Liver (tissue), 3 donors: Measurements from ENCODE around the gene F5.

Experiments used
- EGR1 ChIP-seq, 2 donors: IDR thresholded peaks; 2 replicates each; pipeline ENCODE4 v1.6.1; 2016 to 2018; ENCODE audit warnings: antibody characterized with exemption in 2 of 2, low read depth in 2 of 2
- FOXA1 ChIP-seq: IDR thresholded peaks from 2 replicates; pipeline ENCODE4 v1.6.1; 2016; ENCODE audit warnings: antibody characterized with exemption
- GABPA ChIP-seq, 2 donors: IDR thresholded peaks in 1 of 2; conservative IDR thresholded peaks in 1 of 2; 2 replicates each; pipeline ENCODE4 v1.6.1; 2016; ENCODE audit warnings: antibody characterized with exemption in 2 of 2, mild to moderate bottlenecking in 1 of 2, moderate library complexity in 1 of 2
- JUND ChIP-seq, 2 donors: IDR thresholded peaks; 2 replicates each; pipeline ENCODE4 v1.6.1; 2016; ENCODE audit warnings: antibody characterized with exemption in 2 of 2
- RAD21 ChIP-seq, 2 donors: IDR thresholded peaks; 2 replicates each; pipeline ENCODE4 v1.6.1; 2016; ENCODE audit warnings: antibody characterized with exemption in 2 of 2, mild to moderate bottlenecking in 2 of 2
- SP1 ChIP-seq: IDR thresholded peaks from 2 replicates; pipeline ENCODE4 v1.6.1; 2018; ENCODE audit warnings: antibody characterized with exemption, mild to moderate bottlenecking
- TAF1 ChIP-seq: conservative IDR thresholded peaks from 2 replicates; pipeline ENCODE4 v1.6.1; 2016; ENCODE audit warnings: antibody characterized with exemption, mild to moderate bottlenecking
- YY1 ChIP-seq: IDR thresholded peaks from 2 replicates; pipeline ENCODE4 v1.6.1; 2016; ENCODE audit warnings: antibody characterized with exemption, mild to moderate bottlenecking
- TF ChIP-seq, protein P1 (sequence below): fragments of 150-350 bp; IDR thresholded peaks from 2 replicates; pipeline ENCODE4 v1.5.1; 2017; ENCODE audit warnings: improper control_type of control experiment, low read depth, low read length; ENCODE audit not compliant: missing input control
- TF ChIP-seq, protein P2 (sequence below): IDR thresholded peaks from 2 replicates; pipeline ENCODE4 v1.6.1; 2016; ENCODE audit warnings: antibody characterized with exemption
- TF ChIP-seq, protein P3 (sequence below): IDR thresholded peaks from 2 replicates; pipeline ENCODE4 v1.6.1; 2016; ENCODE audit warnings: antibody characterized with exemption, mild to moderate bottlenecking
- donor health status: healthy.
- donor health status: healthy.

DNA sequence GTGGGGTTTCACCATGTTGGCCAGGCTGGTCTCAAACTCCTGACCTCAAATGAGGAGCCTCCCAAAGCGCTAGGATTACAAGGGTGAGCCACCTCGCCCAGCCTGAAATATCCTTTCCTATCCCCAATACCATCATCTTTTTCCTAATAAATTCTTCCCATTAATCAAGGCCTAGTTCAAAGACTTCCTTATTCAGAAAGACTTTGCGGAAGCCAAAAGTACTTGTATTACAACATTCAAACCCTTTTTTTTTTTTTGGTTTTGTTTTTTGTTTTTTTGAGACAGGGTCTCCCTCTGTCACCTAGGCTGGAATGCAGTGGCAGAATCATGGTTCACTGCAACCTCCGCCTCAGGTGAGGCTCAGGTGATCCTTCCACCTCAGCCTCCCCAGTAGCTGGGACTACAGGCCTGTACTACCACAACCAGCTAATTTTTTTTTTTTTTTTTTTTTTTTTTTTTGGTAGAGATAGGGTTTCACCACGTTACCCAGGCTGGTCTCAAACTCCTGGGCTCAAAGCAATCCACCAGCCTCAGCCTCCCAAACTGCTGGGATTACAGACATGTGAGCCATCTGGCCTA lies 108.1 kb downstream of the F5 start:
- TF ChIP-seq, protein P1, sequence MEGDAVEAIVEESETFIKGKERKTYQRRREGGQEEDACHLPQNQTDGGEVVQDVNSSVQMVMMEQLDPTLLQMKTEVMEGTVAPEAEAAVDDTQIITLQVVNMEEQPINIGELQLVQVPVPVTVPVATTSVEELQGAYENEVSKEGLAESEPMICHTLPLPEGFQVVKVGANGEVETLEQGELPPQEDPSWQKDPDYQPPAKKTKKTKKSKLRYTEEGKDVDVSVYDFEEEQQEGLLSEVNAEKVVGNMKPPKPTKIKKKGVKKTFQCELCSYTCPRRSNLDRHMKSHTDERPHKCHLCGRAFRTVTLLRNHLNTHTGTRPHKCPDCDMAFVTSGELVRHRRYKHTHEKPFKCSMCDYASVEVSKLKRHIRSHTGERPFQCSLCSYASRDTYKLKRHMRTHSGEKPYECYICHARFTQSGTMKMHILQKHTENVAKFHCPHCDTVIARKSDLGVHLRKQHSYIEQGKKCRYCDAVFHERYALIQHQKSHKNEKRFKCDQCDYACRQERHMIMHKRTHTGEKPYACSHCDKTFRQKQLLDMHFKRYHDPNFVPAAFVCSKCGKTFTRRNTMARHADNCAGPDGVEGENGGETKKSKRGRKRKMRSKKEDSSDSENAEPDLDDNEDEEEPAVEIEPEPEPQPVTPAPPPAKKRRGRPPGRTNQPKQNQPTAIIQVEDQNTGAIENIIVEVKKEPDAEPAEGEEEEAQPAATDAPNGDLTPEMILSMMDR: no peak
- TF ChIP-seq, protein P2, sequence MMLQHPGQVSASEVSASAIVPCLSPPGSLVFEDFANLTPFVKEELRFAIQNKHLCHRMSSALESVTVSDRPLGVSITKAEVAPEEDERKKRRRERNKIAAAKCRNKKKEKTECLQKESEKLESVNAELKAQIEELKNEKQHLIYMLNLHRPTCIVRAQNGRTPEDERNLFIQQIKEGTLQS: no peak
- TF ChIP-seq EGR1 (IDR thresholded peaks at IDR 0.05; ENCODE audit: low read depth in 2 of 2): no peak
- no peak for TF ChIP-seq RAD21 (IDR thresholded peaks at IDR 0.05)
- TF ChIP-seq, protein P3, sequence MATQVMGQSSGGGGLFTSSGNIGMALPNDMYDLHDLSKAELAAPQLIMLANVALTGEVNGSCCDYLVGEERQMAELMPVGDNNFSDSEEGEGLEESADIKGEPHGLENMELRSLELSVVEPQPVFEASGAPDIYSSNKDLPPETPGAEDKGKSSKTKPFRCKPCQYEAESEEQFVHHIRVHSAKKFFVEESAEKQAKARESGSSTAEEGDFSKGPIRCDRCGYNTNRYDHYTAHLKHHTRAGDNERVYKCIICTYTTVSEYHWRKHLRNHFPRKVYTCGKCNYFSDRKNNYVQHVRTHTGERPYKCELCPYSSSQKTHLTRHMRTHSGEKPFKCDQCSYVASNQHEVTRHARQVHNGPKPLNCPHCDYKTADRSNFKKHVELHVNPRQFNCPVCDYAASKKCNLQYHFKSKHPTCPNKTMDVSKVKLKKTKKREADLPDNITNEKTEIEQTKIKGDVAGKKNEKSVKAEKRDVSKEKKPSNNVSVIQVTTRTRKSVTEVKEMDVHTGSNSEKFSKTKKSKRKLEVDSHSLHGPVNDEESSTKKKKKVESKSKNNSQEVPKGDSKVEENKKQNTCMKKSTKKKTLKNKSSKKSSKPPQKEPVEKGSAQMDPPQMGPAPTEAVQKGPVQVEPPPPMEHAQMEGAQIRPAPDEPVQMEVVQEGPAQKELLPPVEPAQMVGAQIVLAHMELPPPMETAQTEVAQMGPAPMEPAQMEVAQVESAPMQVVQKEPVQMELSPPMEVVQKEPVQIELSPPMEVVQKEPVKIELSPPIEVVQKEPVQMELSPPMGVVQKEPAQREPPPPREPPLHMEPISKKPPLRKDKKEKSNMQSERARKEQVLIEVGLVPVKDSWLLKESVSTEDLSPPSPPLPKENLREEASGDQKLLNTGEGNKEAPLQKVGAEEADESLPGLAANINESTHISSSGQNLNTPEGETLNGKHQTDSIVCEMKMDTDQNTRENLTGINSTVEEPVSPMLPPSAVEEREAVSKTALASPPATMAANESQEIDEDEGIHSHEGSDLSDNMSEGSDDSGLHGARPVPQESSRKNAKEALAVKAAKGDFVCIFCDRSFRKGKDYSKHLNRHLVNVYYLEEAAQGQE: no peak
- no peak for TF ChIP-seq GABPA (IDR thresholded peaks at IDR 0.05 in 1 of 2, conservative IDR thresholded peaks at IDR 0.05 in 1 of 2)
- no peak for TF ChIP-seq YY1
- TF ChIP-seq SP1: no peak
- no peak for TF ChIP-seq FOXA1
- no peak for TF ChIP-seq JUND (IDR thresholded peaks at IDR 0.05)
- no peak for TF ChIP-seq TAF1
